GM04503 (cell line): ENCODE measurements around the gene GABRB2.

Source experiments
- DNase-seq: peaks from one replicate; pipeline ENCODE4 v3.0.0-alpha.2; 2012; ENCODE audit warnings: low read depth

The GABRB2 gene

GRCh38 chr5:161387121-161387520, 159.4 kb downstream of the GABRB2 start:
- no peak for DNase-seq

- no peak for DNase-seq
Measured at GRCh38 chr5:161385027-161385426, 161.5 kb downstream of the GABRB2 start.

- no peak for DNase-seq
Measured at GRCh38 chr5:161382685-161383084, 163.8 kb downstream of the GABRB2 start.

- DNase-seq: no peak
Measured at GRCh38 chr5:161380486-161380885, 166.0 kb downstream of the GABRB2 start.

GRCh38 chr5:161378701-161379100, 167.8 kb downstream of the GABRB2 start:
- no peak for DNase-seq

GRCh38 chr5:161376034-161376433, 170.5 kb downstream of the GABRB2 start:
- no peak for DNase-seq

GRCh38 chr5:161373345-161373707, 173.2 kb downstream of the GABRB2 start:
- no peak for DNase-seq

GRCh38 chr5:161372682-161373344, 173.7 kb downstream of the GABRB2 start:
- DNase-seq: no peak

GRCh38 chr5:161369022-161369421, 177.5 kb downstream of the GABRB2 start:
- no peak for DNase-seq

GRCh38 chr5:161358446-161358845, 188.1 kb downstream of the GABRB2 start:
- DNase-seq: no peak

- DNase-seq: no peak
Measured at GRCh38 chr5:161344234-161344633, 202.3 kb downstream of the GABRB2 start.

GRCh38 chr5:161342886-161343285, 203.6 kb downstream of the GABRB2 start:
- DNase-seq: no peak

- no peak for DNase-seq
Measured at GRCh38 chr5:161340012-161340411, 206.5 kb downstream of the GABRB2 start.

GRCh38 chr5:161333194-161333880, 213.2 kb downstream of the GABRB2 start:
- no peak for DNase-seq

- DNase-seq: no peak
Measured at GRCh38 chr5:161332343-161332742, 214.2 kb downstream of the GABRB2 start.

- DNase-seq: no peak
Measured at GRCh38 chr5:161314033-161314432, 232.5 kb downstream of the GABRB2 start.

- DNase-seq: no peak
Measured at GRCh38 chr5:161312882-161313281, 233.6 kb downstream of the GABRB2 start.

- DNase-seq: no peak
Measured at GRCh38 chr5:161311965-161312364, 234.6 kb downstream of the GABRB2 start.

- no peak for DNase-seq
Measured at GRCh38 chr5:161311146-161311708, 235.3 kb downstream of the GABRB2 start.

- DNase-seq: no peak
Measured at GRCh38 chr5:161306351-161306995, 240.1 kb downstream of the GABRB2 start.

- no peak for DNase-seq
Measured at GRCh38 chr5:161305601-161306000, 240.9 kb downstream of the GABRB2 start.

- no peak for DNase-seq
Measured at GRCh38 chr5:161302559-161302958, 244.0 kb downstream of the GABRB2 start.

GRCh38 chr5:161301586-161301985, 244.9 kb downstream of the GABRB2 start:
- DNase-seq: no peak
